GM23248 (cell line): ENCODE results near the gene OVCH1. TPM values are rescaled to one million over a fixed set of nuclear protein-coding genes. Genes with fewer than 3 reads are reported as not detected.

Experiments
- DNase-seq: peaks from one replicate; pipeline ENCODE4 v3.0.0-alpha.2; 2015
- H2AFZ ChIP-seq: fragments of 200-600 bp; sonication (generic); 2 replicates; pipeline ENCODE4 v1.6.1; 2016; ENCODE audit warnings: antibody characterized with exemption
- H3F3A ChIP-seq: fragments of 200-600 bp; sonication (generic); 2 replicates; pipeline ENCODE4 v1.6.1; 2016; ENCODE audit warnings: mild to moderate bottlenecking, antibody characterized with exemption, mixed run types; ENCODE audit not compliant: insufficient read depth
- H3K27ac ChIP-seq: fragments of 200-600 bp; sonication (generic); 2 replicates; pipeline ENCODE4 v1.5.1; 2016; ENCODE audit warnings: mild to moderate bottlenecking
- H3K27me3 ChIP-seq: fragments of 200-600 bp; sonication (generic); replicated peaks from 2 replicates; pipeline ENCODE4 v1.6.1; 2016; ENCODE audit warnings: mild to moderate bottlenecking; ENCODE audit not compliant: insufficient read depth
- H3K36me3 ChIP-seq: fragments of 200-600 bp; sonication (generic); 2 replicates; pipeline ENCODE4 v1.6.1; 2016; ENCODE audit warnings: low read depth, mild to moderate bottlenecking
- H3K4me1 ChIP-seq: fragments of 200-600 bp; sonication (generic); 2 replicates; pipeline ENCODE4 v1.6.1; 2016; ENCODE audit warnings: mild to moderate bottlenecking; ENCODE audit not compliant: insufficient read depth
- H3K4me2 ChIP-seq: fragments of 200-600 bp; sonication (generic); one replicate; pipeline ENCODE4 v1.6.1; 2016; ENCODE audit warnings: mild to moderate bottlenecking; ENCODE audit not compliant: unreplicated experiment
- H3K4me3 ChIP-seq: fragments of 200-600 bp; sonication (generic); 2 replicates; pipeline ENCODE4 v1.5.1; 2016; ENCODE audit warnings: mild to moderate bottlenecking
- H3K79me2 ChIP-seq: fragments of 200-600 bp; sonication (generic); 2 replicates; pipeline ENCODE4 v1.6.1; 2016; ENCODE audit warnings: mild to moderate bottlenecking; ENCODE audit not compliant: insufficient read depth
- H3K9ac ChIP-seq: fragments of 200-600 bp; sonication (generic); 2 replicates; pipeline ENCODE4 v1.6.1; 2016; ENCODE audit warnings: mild to moderate bottlenecking
- H3K9me2 ChIP-seq: fragments of 200-600 bp; sonication (generic); 2 replicates; pipeline ENCODE4 v1.6.1; 2016; ENCODE audit warnings: mixed run types, mild to moderate bottlenecking, moderate library complexity; ENCODE audit not compliant: insufficient read depth
- H3K9me3 ChIP-seq: fragments of 200-600 bp; sonication (generic); one replicate; pipeline ENCODE4 v1.6.1; 2017; ENCODE audit warnings: low read depth
- H4K20me1 ChIP-seq: fragments of 200-600 bp; sonication (generic); 2 replicates; pipeline ENCODE4 v1.6.0; 2016; ENCODE audit not compliant: insufficient read depth
- EZH2 ChIP-seq: fragments of 200-600 bp; sonication (generic); IDR thresholded peaks from 2 replicates; pipeline ENCODE4 v1.6.1; 2018; ENCODE audit warnings: antibody characterized with exemption, mild to moderate bottlenecking; ENCODE audit not compliant: insufficient read depth, poor library complexity, severe bottlenecking
- EZH2phosphoT487 ChIP-seq: fragments of 200-600 bp; sonication (generic); IDR thresholded peaks from 2 replicates; pipeline ENCODE4 v1.6.1; 2018; ENCODE audit warnings: antibody characterized with exemption, moderate library complexity, mild to moderate bottlenecking, low read depth; ENCODE audit not compliant: insufficient read depth
- WGBS, 2 experiments: methylation state at CpG; one replicate each; pipeline ENCODE4 v1.1.6; 2015 to 2017; ENCODE audit warnings: low lambda C conversion rate in 2 of 2, low coverage in 1 of 2; ENCODE audit errors: missing lambda C conversion rate in 2 of 2; 5-methylcytosine and 5-hydroxymethylcytosine counted together
- in situ Hi-C: fragments of 300-500 bp; cut with MboI; formaldehyde crosslinking; loops from 2 replicates; pipeline ENCODE4 v1.15.0; 2020
- polyA plus RNA-seq: library from polyadenylated mRNA; unstranded; fragments of >200 nt; fragmentation: Nextera tagmentation; extraction: Ambion mirVana; gene quantifications from 2 replicates; pipeline ENCODE4 v1.2.1, GENCODE V29; 2016
- total RNA-seq: library from RNA; depleted of rRNA; stranded (reverse); fragments of >200 nt; shearing (Covaris generic); gene quantifications from 2 replicates; pipeline ENCODE4 v1.2.3, GENCODE V29; 2014; rRNA removed

OVCH1 gene
- total and polyA plus RNA-seq, 2 experiments from 2014 or later, result not detected

DNA sequence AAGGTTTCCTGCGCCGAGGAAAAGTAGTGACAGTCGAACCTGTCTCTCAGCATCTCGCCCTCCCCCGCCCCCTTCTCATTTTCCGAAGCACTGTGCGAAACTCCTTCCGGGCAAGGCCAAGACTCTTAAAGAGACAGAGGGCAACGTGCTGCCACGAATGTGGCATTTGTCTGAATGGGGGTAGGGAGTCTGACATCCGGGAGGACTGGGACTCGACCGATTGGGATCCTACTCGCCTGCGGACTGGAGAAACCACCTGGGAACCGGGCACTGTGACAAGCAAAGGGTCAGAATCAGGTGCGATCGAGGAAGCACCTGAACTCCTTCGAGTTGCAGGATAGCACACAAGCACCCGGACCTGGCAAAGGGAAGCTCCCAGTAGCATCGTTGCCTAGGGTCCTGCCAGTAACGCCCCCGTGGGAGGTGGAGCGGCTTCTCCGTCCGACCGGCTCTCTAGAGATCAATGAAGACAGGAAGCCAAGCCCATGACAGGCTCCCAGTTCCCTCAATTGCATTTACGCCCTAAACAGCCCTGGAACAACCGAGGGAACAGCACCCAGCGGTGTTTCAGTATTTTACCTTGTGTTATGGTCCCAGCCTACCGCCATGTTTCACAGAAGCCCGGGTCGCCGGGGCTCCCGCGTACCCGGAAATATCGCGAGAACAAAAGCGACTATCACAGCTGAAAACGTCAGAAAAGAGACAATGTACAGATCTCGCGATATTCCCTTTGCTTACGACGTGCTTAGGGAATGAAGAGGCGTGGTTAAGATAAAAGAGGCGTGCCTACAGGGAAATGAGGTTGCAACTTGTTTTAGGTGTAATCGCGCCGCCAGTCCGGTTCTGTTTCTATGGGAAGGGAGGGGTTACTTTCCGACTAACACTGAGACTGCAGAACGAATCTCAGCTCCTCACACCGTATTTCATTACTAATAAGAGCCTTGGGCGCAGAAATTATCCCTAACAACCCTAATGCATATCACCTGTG is 116.7 kb downstream of the OVCH1 start, which contains the start of gene ERGIC2:
TSS of gene ERGIC2 (minus strand) at position 637 of the 988 bp plus-strand sequence. CDS start 9,539 bp downstream, outside the sequence.
- Histone ChIP-seq H3K4me3 (peak within 1 kb of the TSS; percentile 93), H3K9me2 (no peaks in the 10 kb centered on the region), H2AFZ (peak within 1 kb of the TSS; percentile 97), H3K36me3 (no peaks in the 10 kb centered on the region), H3F3A (0 out of 2 replicates have a peak, but pooled peaks cover 7% of the 10 kb centered on the region), H3K9ac (peak within 1 kb of the TSS; percentile 97), H3K27me3 (no peaks in the 10 kb centered on the region), H3K4me2 (peak within 1 kb of the TSS; percentile 88), H3K27ac (peak within 1 kb of the TSS; percentile 86), H4K20me1 (no peaks in the 10 kb centered on the region), H3K79me2 (peaks cover 50% of the 10 kb centered on the region), H3K4me1 (peaks cover 11% of the 10 kb centered on the region; the same call in 1 of the 2 replicates), H3K9me3 (no peaks in the 10 kb centered on the region)
- 1 to 2% methylated on average over 53 to 55 of the region's 55 CpGs for WGBS, 2 experiments
- TF ChIP-seq EZH2 (no peak), EZH2phosphoT487 (no peak)
- DNase-seq, result peak; percentile 100
- in situ Hi-C loops, result loop anchor here (25.0 kb wide), 1 partner anchor 294 kb away; no protein-coding TSS in a partner anchor

Other genes starting within 250 kb of the OVCH1 start
- 171 and 265 TPM in 2 replicates for gene ERGIC2, start 116.5 kb downstream of the OVCH1 start, total RNA-seq
- gene ERGIC2, start 116.5 kb downstream of the OVCH1 start, polyA plus RNA-seq, result 171 and 179 TPM in 2 replicates